ENCODE measurements around the gene STAP2.
"Not testable (repeated sequence)": the region's sequence is repeated elsewhere in the genome, so short reads cannot be mapped to it uniquely, and the experiment has no call there.

The STAP2 gene

DNA sequence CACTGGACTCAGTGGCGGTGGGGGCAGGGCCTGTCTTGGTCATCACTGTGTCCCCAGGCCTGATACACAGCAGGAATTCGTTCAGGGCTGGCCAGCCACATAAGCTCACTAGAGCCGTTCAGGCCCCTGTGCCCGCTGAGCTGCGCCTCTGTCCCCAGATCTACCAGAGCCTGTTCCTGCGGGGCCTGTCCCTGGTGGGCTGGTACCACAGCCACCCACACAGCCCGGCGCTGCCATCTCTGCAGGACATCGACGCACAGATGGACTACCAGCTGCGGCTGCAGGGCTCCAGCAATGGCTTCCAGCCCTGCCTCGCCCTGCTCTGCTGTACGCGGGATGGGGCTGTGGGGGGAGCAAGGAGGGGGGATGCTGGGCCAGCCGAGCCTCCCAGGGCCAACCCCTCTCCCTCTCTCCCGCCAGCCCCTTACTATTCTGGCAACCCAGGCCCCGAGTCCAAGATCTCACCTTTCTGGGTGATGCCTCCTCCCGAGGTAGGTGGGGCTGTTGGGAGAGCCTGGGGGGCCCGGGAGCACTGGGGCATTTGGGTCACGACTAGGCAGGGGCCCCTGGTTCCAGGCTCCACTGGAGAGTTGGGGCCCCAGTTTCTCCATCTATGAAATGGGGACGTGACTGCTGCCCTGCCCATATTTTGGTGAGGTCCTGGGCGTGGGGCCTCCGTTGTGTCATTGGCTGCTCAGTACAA, 18.6 kb upstream of the STAP2 start:
- no peak for DNase-seq

DNA sequence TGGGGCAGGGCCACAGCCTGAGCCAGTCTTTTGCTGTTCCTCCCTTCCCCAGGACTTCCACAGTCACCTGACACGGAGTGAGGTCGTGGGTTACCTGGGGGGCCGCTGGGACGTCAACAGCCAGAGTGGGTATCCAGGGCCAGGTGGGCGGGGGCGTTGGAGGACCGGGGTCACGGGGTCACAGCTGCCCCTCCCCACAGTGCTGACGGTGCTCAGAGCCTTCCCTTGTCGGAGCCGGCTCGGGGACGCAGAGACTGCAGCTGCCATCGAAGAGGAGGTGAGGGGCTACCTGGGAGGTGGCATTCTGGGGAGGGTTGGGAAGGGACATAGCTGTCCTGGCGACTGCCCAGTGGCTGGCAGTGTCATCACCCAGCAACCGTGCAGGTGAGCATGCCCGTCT, 16.3 kb upstream of the STAP2 start:
- no peak for DNase-seq

DNA sequence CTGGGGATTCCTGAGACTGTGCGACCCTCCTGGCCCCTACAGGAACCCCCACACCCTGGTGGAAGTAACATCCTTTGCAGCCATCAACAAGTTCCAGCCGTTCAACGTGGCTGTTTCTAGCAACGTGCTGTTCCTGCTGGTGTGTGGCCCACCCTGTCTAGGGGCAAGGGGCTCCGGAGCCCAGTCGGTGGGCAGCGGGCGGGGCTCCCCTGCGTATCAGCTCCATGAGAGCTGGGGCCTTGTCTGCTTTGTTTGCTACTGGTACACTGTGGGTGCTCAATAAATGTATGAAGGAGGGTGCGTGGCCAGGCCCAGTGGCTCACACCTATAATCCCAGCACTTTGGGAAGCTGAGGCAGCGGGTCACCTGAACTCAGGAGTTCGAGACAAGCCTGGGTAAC, 15.7 kb upstream of the STAP2 start:
- DNase-seq = no peak

DNA sequence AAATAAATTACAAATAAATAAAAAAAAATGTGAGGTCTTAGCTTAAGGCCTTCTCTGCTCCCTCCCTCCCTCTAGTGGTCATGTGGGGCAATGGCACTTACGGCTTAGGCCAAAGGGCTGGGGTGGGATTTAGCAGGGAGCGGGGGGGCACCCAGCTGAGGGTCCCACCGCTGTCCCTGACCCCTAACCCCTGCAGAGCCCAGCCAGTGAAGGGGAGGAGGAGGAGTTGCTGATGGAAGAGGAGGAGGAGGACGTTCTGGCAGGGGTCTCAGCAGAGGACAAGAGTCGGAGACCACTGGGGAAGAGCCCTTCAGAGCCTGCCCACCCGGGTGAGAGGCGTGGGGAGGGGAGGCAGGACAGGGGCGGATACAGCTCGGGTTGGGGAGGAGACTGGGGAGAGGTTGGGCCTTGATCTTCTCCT, 14.1 kb upstream of the STAP2 start:
- no peak for DNase-seq

DNA sequence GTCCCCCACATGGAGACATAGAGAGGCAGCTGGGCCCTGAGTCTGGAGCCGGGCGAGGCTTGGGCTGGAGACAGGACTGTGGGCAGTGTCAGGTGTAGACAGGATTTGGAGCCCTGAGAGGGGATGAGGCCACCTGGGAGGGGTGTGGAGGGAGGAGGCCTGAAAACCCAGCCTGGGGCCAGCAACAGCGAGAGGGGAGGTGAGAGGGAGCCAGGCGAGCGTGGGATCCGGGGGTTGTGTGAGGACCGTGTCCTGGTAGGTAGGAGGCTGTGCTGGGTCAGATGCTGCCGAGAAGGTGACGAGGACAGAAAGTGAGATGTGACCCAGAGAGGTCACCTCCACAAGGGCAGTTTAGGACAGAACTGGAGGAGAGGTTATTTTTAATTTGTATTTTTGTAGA, 12.1 kb upstream of the STAP2 start:
- DNase-seq = no peak

DNA sequence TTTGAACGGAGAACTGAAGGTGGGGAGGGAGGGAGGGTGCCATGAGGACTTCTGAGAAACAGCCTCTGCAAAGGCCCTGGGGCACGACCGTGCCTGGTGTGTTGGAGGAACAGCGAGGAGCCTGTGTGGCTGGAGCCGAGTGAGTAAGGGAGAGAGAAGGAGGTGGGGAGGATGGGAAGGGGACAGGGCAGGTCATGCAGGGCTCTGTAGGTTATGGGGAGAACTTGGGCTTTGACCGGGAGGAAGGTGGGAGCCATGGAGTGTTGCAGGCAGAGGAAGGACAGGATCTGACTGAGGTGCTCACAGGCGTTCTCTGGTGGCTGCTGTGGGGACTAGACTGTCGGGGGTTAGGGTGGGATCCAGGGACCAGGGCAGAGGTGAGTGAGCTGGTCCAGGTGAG, 11.5 kb upstream of the STAP2 start:
- no peak for DNase-seq

DNA sequence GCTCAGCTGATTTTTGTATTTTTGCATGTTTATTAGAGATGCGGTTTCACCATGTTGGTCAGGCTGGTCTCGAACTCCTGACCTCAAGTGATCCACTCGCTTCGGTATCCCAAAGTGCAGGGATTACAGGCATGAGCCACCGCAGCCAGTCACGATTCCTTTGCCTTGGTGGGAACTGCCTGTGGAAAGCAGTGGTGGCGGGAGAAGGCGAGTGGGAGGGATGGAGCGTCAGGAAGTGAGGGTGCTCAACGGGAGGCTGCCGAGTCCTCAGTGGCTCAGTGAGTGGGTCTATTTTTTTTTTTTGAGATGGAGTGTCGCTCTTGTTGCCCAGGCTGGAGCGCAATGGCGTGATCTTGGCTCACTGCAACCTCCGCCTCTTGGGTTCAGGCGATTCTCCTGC, 10.6 kb upstream of the STAP2 start:
- DNase-seq = not testable (repeated sequence)

DNA sequence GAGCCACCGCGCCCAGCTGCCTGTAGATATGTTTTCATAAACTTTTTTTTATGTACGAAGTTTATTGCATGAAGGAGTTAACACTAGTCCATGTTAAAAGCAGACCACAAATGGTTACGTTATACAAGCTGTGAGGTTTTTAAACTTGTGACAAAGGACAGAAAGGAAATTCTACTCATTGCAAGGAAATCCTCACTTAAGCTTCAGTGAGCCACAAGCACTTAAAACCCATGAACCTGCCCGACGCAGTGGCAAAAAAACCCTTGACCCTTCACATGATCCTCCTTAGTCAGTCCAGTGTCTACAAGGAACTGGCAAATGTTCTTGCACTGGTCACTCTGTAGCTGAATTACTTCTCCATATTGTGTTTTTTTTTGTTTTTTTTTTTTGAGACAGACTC, 8.9 kb upstream of the STAP2 start:
- no peak for DNase-seq

DNA sequence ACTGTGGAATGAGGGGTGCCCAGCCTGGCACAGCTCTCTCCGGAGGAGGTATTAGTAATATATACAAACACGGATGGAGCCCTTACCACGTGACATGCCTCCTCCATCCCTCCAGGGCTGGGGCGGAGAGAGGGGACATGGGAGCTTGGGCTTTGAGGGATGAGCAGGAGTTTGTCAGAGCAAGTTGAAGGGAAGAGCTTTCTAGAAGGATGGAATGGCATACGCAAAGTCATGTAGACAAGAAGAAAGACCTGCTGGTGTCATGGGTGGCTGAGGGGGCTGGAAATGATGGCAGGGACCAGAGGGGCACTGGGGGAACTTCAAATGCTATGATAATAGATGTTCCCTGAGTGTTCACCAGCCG, 7.4 kb upstream of the STAP2 start:
- DNase-seq = no peak

DNA sequence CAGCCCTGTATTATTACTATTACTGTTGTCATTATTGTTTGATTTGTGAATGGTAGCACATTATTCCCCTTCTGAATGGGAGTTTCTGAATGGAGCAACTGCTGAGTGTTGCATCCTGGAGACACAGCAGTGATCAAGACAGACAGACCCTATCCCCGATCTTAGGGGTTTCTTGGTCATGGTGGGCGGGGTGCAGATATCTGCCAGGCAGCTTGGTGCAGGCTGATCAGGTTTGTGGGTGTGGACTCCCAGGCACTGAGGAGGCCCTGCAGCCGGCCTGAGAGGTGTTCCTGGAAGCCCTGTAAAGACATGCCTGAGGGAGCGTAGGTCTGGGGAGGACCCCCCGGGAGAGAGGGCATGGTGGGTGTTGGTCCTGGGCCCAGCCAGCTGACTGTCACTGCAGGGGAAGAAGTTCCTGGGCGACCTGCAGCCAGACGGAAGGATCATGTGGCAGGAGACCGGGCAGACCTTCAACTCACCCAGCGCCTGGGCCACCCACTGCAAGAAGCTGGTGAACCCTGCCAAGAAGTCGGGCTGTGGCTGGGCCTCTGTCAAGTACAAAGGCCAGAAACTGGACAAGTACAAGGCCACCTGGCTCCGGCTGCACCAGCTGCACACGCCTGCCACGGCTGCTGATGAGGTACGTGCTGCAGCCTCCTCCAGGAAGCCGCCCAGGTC, 6.9 kb upstream of the STAP2 start:
- no peak for DNase-seq

DNA sequence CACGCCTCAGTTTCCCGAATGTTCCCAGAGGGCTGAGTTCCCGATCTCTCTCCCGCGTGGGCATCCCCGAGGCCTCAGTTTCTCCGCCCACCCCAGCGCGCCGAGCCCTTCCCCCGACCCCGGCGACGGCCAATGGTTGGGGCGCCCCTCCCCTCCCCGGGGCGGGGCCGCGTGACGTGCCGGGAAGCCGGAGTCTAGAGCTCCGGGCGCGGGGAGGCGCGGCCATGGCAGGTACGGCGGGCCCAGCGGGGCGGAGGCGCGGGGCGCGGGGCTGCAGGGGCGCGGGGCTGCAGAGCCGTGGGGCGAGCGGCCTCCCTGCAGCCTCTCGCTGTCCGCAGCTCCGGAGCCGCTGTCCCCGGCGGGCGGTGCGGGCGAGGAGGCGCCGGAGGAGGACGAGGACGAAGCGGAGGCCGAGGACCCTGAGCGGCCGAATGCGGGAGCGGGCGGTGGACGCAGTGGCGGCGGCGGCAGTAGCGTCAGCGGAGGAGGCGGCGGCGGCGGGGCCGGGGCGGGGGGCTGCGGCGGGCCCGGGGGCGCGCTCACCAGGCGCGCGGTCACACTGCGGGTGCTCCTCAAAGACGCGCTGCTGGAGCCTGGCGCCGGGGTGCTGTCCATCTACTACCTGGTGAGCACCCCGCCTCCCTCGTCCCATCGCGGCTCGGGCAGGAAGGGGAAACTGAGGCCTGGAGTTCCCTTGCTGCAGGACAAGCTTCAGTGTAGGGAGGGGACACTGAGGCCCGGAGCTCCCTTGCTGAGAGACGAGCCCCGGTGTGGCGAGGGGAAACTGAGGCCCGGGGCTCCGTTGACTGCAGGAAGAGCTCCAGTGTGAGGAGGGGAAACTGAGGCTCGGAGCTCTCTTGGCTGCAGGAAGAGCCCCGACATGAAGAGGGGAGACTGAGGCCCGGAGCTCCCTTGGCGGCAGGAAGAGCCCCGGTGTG, 5.0 kb upstream of the STAP2 start, which contains the start of gene MPND:
TSS of gene MPND (plus strand) at position 193 of the 938 bp plus-strand sequence. CDS start at position 225, 32 bp downstream.
- DNase-seq = peak; percentile 75

DNA sequence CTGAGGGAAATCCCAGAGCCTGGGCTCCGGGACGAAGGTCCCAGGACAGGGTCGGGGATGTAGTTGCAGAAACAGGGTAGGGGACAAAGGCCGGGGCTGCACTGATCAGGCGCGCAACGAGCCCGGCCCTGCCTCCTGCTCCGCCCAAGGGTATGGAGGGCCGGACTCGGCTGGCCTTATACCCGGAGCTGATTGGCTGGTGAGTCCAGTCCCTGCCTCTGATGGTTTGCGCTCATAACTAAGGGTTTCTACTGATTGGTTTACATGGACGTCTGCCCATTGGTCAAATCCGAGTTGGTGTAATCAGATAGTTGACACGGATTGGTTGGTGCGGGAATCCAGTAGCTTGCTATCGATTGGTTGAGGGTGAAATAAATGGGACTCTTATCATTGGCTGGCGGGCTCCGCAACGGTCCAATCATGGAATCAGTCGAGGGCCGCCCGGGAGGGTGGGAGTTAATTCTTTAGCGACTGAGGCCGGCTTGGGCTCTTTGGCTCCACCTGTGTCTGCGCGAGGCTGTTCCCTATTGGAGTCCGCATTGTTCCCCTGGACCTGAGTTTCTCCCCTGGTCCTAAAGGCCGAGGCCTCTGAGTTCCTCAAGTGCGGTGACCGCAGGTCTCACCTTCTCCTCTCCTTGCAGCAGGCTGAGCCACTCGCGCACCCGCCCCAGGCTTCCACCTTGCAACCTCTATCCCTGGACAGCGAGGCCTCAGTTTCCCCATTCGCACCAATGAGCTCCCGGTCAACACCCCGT, 4.2 kb upstream of the STAP2 start:
- peak; percentile 96 for DNase-seq

DNA sequence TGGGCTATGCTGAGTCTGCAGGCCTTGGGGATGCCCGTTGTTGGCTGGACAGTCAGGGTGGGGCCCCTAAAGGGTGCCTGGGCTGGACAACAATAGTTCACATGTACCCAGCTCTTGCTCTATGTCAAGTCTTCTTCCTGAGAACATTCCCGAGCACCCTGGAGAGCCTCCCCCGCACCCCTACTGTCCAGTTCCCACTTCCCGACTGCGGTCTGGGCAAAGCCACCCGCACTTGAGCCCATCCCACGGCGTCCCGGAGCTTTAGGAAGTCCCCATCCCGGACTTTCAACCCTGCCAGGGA, 3.6 kb upstream of the STAP2 start:
- DNase-seq = no peak

DNA sequence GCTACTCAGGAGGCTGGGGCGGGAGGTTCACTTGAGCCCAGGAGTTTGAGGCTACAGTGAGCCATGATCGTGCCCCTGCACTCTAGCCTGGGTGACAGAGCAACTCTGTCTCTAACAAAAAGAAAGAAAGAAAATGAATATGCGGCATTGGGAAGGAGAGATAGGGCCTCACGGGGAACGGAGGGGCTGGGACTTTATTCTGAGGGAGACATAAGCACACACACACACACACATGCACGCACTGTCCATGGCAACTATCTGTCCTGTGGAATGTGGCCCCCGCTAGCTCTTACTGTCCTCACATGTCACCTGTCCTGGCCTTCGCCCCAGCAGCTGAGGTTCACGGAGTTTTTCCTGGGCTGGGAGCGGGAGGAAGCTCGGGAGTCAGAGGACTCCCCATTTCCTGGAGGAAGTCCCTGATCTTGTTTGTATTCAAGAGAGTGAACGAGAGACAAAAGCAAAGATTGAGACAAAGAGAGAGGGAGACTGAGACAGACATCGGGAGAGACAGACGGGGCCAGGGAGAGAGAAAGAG, 654 bp downstream of the STAP2 start:
- no peak for DNase-seq

DNA sequence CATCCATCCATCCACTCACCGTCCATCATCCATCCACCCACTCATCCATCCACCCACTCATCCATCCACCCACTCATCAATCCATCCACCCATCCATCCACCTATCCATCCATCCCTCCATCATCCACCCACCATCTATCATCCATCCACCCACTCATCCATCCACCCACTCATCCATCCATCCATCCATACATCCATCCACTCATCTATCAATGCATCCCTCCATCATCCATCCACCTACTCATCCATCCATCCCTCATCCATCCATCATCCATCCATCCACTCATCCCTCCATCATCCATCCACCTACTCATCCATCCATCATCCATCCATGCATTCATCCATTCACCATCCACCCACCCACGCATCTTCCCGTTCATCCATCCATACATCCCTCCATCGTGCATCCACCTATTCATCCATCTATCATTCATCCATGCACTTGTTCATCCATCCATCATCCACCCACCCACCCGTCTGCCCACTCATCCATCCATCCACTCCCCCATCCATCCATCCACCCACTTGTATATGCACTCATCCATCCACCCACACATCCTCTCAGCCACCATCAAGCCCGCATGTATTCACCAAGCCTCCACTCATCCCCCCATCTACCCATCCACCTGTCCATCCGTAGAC, 3.6 kb downstream of the STAP2 start:
- no peak for DNase-seq

DNA sequence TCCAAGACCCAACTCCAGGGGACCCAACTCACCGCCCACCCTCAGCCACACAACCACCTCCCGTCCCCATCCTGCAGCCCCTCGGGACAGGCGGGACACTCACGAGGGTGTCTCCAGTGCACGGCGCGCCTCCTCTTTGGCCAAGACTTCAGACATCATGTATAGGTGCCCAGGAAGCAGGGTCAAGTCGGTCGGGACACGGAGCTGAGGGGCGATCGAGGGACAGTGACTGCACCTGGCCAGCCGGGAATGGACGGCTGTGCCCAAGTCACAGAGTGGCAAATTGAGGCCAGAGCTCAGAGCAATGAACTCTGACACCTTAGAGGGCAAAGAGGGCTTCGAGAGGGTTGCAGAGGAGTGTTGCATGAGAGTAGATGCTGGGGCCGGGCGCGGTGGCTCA, 8.8 kb downstream of the STAP2 start:
- no peak for DNase-seq

DNA sequence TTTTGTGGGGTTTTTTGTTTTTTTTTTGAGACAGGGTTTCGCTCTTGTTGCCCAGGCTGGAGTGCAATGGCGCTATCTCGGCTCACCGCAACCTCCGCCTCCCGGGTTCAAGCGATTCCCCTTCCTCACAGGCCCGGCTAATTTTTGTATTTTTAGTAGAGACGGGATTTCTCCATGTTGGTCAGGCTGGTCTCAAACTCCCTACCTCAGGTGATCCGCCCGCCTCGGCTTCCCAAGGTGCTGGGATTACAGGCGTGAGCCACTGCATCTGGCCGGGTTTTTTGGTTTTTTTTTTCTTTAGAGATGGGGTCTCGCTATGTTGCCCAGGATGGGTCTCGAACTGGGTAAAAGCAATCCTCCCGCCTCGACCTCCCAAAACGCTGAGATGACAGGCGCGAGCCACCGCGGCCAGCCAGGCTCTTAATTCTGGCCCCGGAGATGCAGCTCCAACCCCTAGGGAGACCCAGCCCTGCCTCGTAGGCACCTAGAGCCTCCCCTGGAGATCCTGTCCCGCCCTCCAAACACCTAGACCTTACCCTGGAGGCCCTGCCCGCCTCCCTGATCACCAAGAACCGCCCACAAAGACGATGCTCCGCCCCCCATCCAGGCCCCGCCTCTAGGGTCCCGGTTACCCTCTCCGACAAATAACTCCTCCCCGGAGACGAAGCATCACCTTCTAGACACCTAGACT, 9.5 kb downstream of the STAP2 start:
- DNase-seq = not testable (repeated sequence)

DNA sequence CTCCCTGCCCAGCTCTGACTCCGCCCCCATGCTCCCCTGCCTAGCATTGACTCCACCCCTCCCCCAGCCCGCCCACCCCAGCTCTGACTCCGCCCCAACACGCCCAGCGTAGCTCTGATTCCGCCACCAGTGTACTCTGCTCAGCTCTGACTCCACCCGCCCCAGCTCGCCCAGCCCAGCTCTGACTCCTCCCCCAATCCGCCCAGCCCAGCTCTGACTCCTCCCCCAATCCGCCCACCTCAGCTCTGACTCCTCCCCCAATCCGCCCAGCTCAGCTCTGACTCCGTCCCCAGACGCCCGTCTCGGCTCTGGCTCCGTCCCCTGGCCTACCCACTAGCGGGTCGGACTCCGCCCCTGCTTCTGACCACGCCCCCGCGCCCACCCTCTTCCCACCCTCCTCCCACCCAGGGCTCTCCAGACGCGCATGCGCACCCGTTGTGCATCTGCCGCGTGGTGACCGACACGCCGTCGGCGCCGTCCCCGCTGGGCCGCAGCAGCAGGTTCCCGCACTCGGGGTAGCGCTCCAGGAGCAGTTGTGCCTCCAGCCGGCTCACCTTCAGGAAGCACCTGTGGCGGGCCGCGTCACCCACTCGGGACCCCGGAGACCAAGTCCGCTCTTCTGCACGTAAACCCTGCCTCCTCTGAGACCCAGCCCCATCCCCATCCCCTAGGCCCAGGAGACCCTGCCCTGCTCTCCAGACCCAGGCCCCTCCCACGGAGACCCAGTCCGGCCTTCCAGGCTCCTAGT, 10.2 kb downstream of the STAP2 start:
- peak; percentile 96 for DNase-seq

DNA sequence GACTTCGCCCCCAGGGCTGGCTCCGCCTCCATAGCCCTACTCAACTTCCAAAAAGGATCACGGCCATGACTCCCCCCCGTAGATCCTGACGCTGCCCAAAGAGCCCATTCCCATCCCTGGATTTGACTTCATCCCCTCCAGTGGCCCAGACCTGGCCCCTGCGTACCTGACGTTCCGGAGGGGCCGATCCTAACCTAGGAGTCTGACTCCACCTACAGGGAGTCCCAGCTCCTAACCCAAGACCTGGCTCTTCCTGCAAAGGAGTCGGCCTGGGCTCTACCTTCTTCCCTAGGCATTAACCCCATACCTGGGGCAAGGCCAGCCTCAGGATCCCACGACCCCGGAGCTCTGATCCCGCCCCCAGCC, 10.8 kb downstream of the STAP2 start:
- no peak for DNase-seq

DNA sequence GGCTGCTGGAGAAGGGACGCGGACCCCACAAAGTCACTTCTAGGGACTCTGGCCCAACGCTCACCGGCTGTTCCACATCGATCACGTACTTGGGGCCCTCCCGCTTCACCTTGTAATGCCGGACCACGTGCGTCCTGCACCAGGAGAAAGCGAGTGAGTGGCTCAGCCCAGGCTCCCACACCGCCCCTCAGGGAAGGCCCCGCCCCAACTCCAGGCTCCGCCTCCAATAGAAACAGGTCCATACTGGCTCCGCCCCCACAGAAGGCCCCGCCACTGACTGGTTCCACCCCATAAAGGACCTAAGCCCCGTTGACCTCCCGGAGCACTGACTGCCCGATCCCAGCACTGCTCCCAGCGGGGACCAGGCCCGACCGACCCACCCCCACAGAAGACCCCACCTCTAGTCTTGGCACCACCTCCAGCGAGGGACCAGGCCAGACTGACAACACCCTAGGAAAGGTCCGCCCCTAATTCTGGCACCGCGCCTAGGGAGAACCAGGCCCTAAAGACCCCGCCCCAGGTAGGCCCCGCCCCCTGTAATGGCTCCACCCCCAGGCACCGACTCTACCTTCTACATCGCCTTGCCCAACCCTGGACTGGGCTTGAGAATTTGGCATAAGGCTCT, 11.3 kb downstream of the STAP2 start:
- no peak for DNase-seq

DNA sequence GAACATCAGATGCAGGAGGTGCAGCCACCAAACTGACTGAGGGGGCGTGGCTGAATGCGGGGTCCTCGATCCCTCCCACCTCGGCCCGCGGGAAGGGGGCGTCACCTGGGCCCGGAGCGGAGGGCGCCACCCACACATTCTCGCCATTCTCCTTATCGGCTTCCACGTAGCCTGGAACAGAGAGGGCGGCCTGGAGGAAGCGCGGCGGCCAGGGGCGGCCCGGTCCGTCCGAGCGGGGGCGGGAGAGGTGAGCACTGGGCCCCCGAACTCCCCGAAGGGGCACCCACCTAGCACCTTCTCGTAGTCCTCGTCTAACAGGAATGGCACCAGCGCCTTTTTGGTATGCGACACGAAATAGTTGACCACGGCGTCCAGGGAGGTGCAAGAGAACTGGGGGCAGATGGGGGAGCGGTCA, 11.8 kb downstream of the STAP2 start:
- DNase-seq = no peak

All from NCI-H2107 (cell line).